ENCODE measurements around the gene ADAMTS17.

- TF ChIP-seq CTCF (IDR thresholded peaks at IDR 0.05): no peak
- TF ChIP-seq EZH2 (IDR thresholded peaks at IDR 0.05): no peak
These were observed 151.9 kb downstream of the ADAMTS17 start for GRCh38 chr15:100189849-100190248.

Data from neural progenitor cell (in vitro differentiated cells).